Tibial nerve (tissue), 4 donors: ENCODE data around the gene CDC42BPB. TPM values are rescaled to one million over a fixed set of nuclear protein-coding genes. Genes with fewer than 3 reads are reported as not detected.
A peak's percentile ranks its signal among the peaks of the same experiment; 100 is the strongest.

Source experiments
- DNase-seq, 2 donors: peaks; one replicate each; pipeline ENCODE4 v3.0.0-alpha.2; 2019; ENCODE audit warnings: low spot score in 2 of 2
- H3K27ac ChIP-seq, 4 donors: fragments of 200-600 bp; sonication (generic) in 3 of 4; one replicate each; pipeline ENCODE4 v1.5.1; 2017 to 2019; ENCODE audit warnings: mild to moderate bottlenecking in 1 of 4
- H3K27me3 ChIP-seq, 2 donors: fragments of 200-600 bp; sonication (generic) in 1 of 2; one replicate each; pipeline versions ENCODE4 v1.5.1 to v1.6.0; 2017 to 2019
- H3K36me3 ChIP-seq, 3 donors: fragments of 200-600 bp; sonication (generic); one replicate each; pipeline ENCODE4 v1.5.1; 2018 to 2019
- H3K4me1 ChIP-seq, 4 donors: fragments of 200-600 bp; sonication (generic) in 3 of 4; one replicate each; pipeline ENCODE4 v1.5.1; 2017 to 2019
- H3K4me3 ChIP-seq, 4 donors: fragments of 200-600 bp; sonication (generic) in 3 of 4; one replicate each; pipeline ENCODE4 v1.5.1; 2017 to 2019; ENCODE audit warnings: mild to moderate bottlenecking in 1 of 4, moderate library complexity in 1 of 4
- H3K9me3 ChIP-seq, 4 donors: fragments of 200-600 bp; sonication (generic) in 3 of 4; one replicate each; pipeline ENCODE4 v1.5.1; 2017 to 2019
- EP300 ChIP-seq, 2 donors: sonication (generic); formaldehyde crosslinking; IDR thresholded peaks; one replicate each; pipeline ENCODE4 v1.6.1; 2017; ENCODE audit warnings: antibody characterized with exemption in 2 of 2, mild to moderate bottlenecking in 1 of 2
- POLR2A ChIP-seq, 2 donors: fragments of 450-650 bp; IDR thresholded peaks; one replicate each; pipeline ENCODE4 v1.6.1; 2017; ENCODE audit warnings: antibody characterized with exemption in 2 of 2, mild to moderate bottlenecking in 2 of 2, moderate library complexity in 2 of 2
- WGBS, 2 donors: methylation state at CpG; one replicate each; pipeline ENCODE4 v1.1.5; 2018; 5-methylcytosine and 5-hydroxymethylcytosine counted together
- total RNA-seq, 4 donors: library from RNA; depleted of rRNA; stranded (reverse); fragments of >200 nt; gene quantifications; one replicate each; pipeline ENCODE4 v1.1.0, GENCODE V29; 2016
- TF ChIP-seq, protein P1 (sequence below), 5 experiments: fragments of 200-600 bp in 3 of 5; fragments of 450-650 bp in 2 of 5; sonication (generic) in 3 of 5; IDR thresholded peaks; one replicate each; pipeline ENCODE4 v1.5.1; 2016 to 2019; ENCODE audit warnings: antibody characterized with exemption in 5 of 5, mild to moderate bottlenecking in 3 of 5, moderate library complexity in 2 of 5

CDC42BPB gene
- total RNA-seq, 4 donors from 2014 or later: 115 to 172 (median 134) TPM

DNA sequence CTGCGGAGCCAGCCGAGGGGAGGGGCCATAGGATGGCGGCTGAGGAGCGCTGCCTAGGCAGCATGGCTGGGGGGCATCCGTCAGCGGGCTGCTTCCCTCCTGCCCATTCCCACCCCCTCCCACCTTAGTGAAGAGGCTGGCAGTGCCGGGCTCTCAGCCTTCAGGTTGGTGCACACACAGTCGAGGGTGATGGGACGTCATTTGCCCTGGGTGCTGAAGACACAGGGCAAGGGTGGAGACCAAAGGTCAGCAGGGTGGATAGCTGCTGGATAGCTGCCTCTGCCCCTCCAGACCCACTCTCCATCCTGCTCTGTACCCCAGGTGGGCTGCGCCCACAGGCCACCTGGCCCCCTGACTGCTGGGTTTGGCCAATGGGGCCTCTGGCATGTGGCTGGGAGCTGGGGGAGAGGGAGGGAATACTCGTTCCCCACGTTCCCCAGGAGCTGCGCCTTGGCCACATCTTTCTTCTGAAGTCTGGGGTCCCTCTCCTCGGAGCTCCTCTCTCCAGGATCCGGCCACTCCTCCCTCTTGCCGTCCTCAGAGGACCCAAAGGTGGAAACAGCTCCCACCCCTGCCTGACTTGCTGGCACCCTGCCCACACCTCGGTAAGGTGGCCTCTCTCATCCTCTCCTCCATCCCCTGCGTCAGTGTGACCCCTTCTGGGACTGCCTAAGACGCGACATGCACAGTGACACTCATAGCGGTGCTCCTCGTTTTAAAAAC lies 11.2 kb upstream of the CDC42BPB start:
- Histone ChIP-seq H3K9me3 (no peaks in the 10 kb centered on the region), H3K27ac (peak overlapping the region in 3 of 4 donors; percentile 42 to 77 (median 75)), H3K27me3 (no peaks in the 10 kb centered on the region), H3K36me3 (no peaks in the 10 kb centered on the region), H3K4me1 (peaks cover 0 to 47% (median 6%) of the 10 kb centered on the region in 4 donors), H3K4me3 (no peak overlapping the region)
- WGBS, 2 donors: 66 to 71% methylated on average over 21 to 22 of the region's 22 CpGs
- DNase-seq: no peak
- TF ChIP-seq, protein P1, sequence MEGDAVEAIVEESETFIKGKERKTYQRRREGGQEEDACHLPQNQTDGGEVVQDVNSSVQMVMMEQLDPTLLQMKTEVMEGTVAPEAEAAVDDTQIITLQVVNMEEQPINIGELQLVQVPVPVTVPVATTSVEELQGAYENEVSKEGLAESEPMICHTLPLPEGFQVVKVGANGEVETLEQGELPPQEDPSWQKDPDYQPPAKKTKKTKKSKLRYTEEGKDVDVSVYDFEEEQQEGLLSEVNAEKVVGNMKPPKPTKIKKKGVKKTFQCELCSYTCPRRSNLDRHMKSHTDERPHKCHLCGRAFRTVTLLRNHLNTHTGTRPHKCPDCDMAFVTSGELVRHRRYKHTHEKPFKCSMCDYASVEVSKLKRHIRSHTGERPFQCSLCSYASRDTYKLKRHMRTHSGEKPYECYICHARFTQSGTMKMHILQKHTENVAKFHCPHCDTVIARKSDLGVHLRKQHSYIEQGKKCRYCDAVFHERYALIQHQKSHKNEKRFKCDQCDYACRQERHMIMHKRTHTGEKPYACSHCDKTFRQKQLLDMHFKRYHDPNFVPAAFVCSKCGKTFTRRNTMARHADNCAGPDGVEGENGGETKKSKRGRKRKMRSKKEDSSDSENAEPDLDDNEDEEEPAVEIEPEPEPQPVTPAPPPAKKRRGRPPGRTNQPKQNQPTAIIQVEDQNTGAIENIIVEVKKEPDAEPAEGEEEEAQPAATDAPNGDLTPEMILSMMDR (IDR thresholded peaks at IDR 0.05): no peak

- 60 to 63% methylated on average over 8 of the region's 8 CpGs for WGBS, 2 donors
- DNase-seq: peak in 1 of 2 donors; percentile 37
- Histone ChIP-seq H3K9me3 (no peaks in the 10 kb centered on the region), H3K27ac (peak overlapping the region in 3 of 4 donors; percentile 42 to 77 (median 75)), H3K36me3 (no peaks in the 10 kb centered on the region), H3K4me3 (no peak overlapping the region), H3K4me1 (peaks cover 0 to 40% (median 6%) of the 10 kb centered on the region in 4 donors), H3K27me3 (no peaks in the 10 kb centered on the region)
- TF ChIP-seq POLR2A (IDR thresholded peaks at IDR 0.05): no peak
- peak in 1 of 2 donors; percentile 53 for TF ChIP-seq EP300 (IDR thresholded peaks at IDR 0.05)
- TF ChIP-seq, protein P1 (IDR thresholded peaks at IDR 0.05): no peak
These were observed 10.0 kb upstream of the CDC42BPB start for GRCh38 chr14:103067231-103067954.

GRCh38 chr14:103066399-103066798 lies 9.1 kb upstream of the CDC42BPB start:
- TF ChIP-seq, protein P1 (IDR thresholded peaks at IDR 0.05): no peak
- TF ChIP-seq POLR2A (IDR thresholded peaks at IDR 0.05): no peak
- peak in 1 of 2 donors; percentile 42 for TF ChIP-seq EP300 (IDR thresholded peaks at IDR 0.05)
- Histone ChIP-seq H3K36me3 (no peaks in the 10 kb centered on the region), H3K4me3 (no peak overlapping the region), H3K9me3 (no peaks in the 10 kb centered on the region), H3K4me1 (peaks cover 0 to 30% (median 4%) of the 10 kb centered on the region in 4 donors), H3K27me3 (no peaks in the 10 kb centered on the region), H3K27ac (peak overlapping the region in 1 of 4 donors; percentile 22)
- DNase-seq: no peak
- WGBS, 2 donors: 57 to 73% methylated on average over 9 of the region's 9 CpGs

GRCh38 chr14:103065861-103066260 lies 8.5 kb upstream of the CDC42BPB start:
- TF ChIP-seq EP300 (IDR thresholded peaks at IDR 0.05) (no peak), POLR2A (IDR thresholded peaks at IDR 0.05) (no peak)
- TF ChIP-seq, protein P1 (IDR thresholded peaks at IDR 0.05): no peak
- H3K27ac ChIP-seq: no peak overlapping the region
- WGBS, 2 donors: 72 to 81% methylated on average over 7 of the region's 7 CpGs
- no peaks in the 10 kb centered on the region for H3K27me3 ChIP-seq
- no peak overlapping the region for H3K4me3 ChIP-seq
- H3K36me3 ChIP-seq: no peaks in the 10 kb centered on the region
- no peak for DNase-seq
- H3K9me3 ChIP-seq: no peaks in the 10 kb centered on the region
- peaks cover 0 to 24% (median 4%) of the 10 kb centered on the region in 4 donors for H3K4me1 ChIP-seq

- TF ChIP-seq, protein P1 (IDR thresholded peaks at IDR 0.05): no peak
- TF ChIP-seq POLR2A (IDR thresholded peaks at IDR 0.05): no peak
- no peak for TF ChIP-seq EP300 (IDR thresholded peaks at IDR 0.05)
These were observed 7.6 kb upstream of the CDC42BPB start for GRCh38 chr14:103064978-103065377.

More at GRCh38 chr14:103064978-103065377, 7.6 kb upstream of the CDC42BPB start:
- Histone ChIP-seq H3K27me3 (no peaks in the 10 kb centered on the region), H3K4me1 (peaks cover 0 to 25% (median 4%) of the 10 kb centered on the region in 4 donors), H3K27ac (no peak overlapping the region), H3K36me3 (no peaks in the 10 kb centered on the region), H3K9me3 (no peaks in the 10 kb centered on the region), H3K4me3 (no peak overlapping the region)
- 89 to 91% methylated on average over 12 of the region's 12 CpGs for WGBS, 2 donors
- no peak for DNase-seq
